HL-60 (cell line): ENCODE results near the gene GIMAP2.

Experiments
- POLR2AphosphoS5 ChIP-seq: IDR thresholded peaks from 2 replicates; pipeline ENCODE4 v1.6.1; 2012; ENCODE audit warnings: low read depth
- TF ChIP-seq, protein P1 (sequence below): IDR thresholded peaks from one replicate; pipeline ENCODE4 v1.5.1; 2011; ENCODE audit warnings: low read length, control low read depth, inconsistent platforms; ENCODE audit not compliant: insufficient read depth

DNA sequence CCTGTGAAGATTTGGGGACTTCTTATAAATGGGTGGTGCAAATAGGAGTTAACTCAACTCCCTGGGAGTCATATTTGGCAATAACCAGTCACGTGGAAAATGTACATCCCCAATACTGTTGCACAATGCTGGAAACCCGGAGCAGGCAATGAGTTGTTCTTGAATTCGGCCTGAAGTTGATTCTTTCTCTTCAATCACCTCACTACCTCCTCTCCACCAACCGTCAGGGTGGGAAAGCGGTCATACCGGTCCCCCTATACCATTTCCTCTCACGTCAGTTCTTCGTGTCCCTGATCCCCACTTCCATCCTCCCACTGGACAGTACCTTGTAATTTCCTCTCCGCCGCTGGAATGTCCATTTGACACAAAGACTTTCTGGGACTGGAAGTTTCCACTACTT lies 54.5 kb downstream of the GIMAP2 start:
- no peak for TF ChIP-seq POLR2AphosphoS5
- TF ChIP-seq, protein P1, sequence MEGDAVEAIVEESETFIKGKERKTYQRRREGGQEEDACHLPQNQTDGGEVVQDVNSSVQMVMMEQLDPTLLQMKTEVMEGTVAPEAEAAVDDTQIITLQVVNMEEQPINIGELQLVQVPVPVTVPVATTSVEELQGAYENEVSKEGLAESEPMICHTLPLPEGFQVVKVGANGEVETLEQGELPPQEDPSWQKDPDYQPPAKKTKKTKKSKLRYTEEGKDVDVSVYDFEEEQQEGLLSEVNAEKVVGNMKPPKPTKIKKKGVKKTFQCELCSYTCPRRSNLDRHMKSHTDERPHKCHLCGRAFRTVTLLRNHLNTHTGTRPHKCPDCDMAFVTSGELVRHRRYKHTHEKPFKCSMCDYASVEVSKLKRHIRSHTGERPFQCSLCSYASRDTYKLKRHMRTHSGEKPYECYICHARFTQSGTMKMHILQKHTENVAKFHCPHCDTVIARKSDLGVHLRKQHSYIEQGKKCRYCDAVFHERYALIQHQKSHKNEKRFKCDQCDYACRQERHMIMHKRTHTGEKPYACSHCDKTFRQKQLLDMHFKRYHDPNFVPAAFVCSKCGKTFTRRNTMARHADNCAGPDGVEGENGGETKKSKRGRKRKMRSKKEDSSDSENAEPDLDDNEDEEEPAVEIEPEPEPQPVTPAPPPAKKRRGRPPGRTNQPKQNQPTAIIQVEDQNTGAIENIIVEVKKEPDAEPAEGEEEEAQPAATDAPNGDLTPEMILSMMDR: no peak
